HepG2 (cell line): ENCODE results near the gene PGGT1B. TPM values are rescaled to one million over a fixed set of nuclear protein-coding genes. Genes with fewer than 3 reads are reported as not detected.

Experiments used
- GLMP ChIP-seq: sonication (generic); formaldehyde crosslinking; IDR thresholded peaks from 2 replicates; pipeline ENCODE4 v1.9.0; 2021; ENCODE audit warnings: missing genetic modification reagents, mild to moderate bottlenecking, borderline replicate concordance
- GPBP1L1 ChIP-seq: sonication (generic); formaldehyde crosslinking; IDR thresholded peaks from 2 replicates; pipeline ENCODE4 v1.5.0; 2020; ENCODE audit warnings: mild to moderate bottlenecking, missing genetic modification reagents
- MLXIP ChIP-seq: sonication (generic); formaldehyde crosslinking; IDR thresholded peaks from 2 replicates; pipeline ENCODE4 v1.9.0; 2021; ENCODE audit warnings: missing genetic modification reagents, borderline replicate concordance
- RFXANK ChIP-seq: IDR thresholded peaks from 2 replicates; pipeline ENCODE4 v1.6.1; 2016
- SPEN ChIP-seq: sonication (generic); formaldehyde crosslinking; IDR thresholded peaks from 2 replicates; pipeline ENCODE4 v1.5.1; 2020; ENCODE audit warnings: low read depth, mild to moderate bottlenecking, missing genetic modification reagents
- TBL1XR1 ChIP-seq: fragments of 150-350 bp; IDR thresholded peaks from 2 replicates; pipeline ENCODE4 v1.6.1; 2014; ENCODE audit warnings: borderline replicate concordance, low read length; ENCODE audit not compliant: partially characterized antibody
- ZBTB3 ChIP-seq: sonication (generic); formaldehyde crosslinking; IDR thresholded peaks from 2 replicates; pipeline ENCODE4 v1.4.0; 2020; ENCODE audit warnings: low read depth, mild to moderate bottlenecking, moderate library complexity, missing genetic modification reagents, borderline replicate concordance
- polyA plus RNA-seq, 8 experiments: library from polyadenylated mRNA; depleted of rRNA in 3 of 8; stranded (reverse) in 7 of 8; unstranded in 1 of 8; fragments of >200 nt; fragmentation: Illumina TruSeq in 4 of 8; extraction: Trizol in 4 of 8; gene quantifications; 2 replicates each; pipeline versions ENCODE4 v1.2.1 to v1.2.3, GENCODE V29; 2011 to 2016; ENCODE audit warnings: low read depth in 4 of 8, missing spikeins in 1 of 8, mixed read lengths in 1 of 8; ENCODE audit not compliant: insufficient read depth in 1 of 8
- total RNA-seq, 5 experiments: library from RNA; depleted of rRNA; stranded (reverse); fragments of >200 nt; fragmentation: Illumina TruSeq; extraction: Trizol; gene quantifications; 2 replicates each; pipeline ENCODE4 v1.2.3, GENCODE V29; 2016; ENCODE audit warnings: low read depth in 1 of 5

PGGT1B gene
- total and polyA plus RNA-seq, 2 of the 13 experiments (the other 11 are each of a cell fraction or from before 2014, with no cell fraction given): 2.4 to 42.7 TPM

- TF ChIP-seq GPBP1L1 (CRISPR knock-in tag) (no peak), TBL1XR1 (no peak), ZBTB3 (CRISPR knock-in tag) (no peak), RFXANK (no peak), MLXIP (CRISPR knock-in tag) (no peak), SPEN (0 out of 2 replicates have a peak, but pooled peaks have one; percentile 29), GLMP (CRISPR knock-in tag) (no peak)
These were observed 33.7 kb upstream of the PGGT1B start, which contains the start of gene CCDC112 (continued) for GRCh38 chr5:115296124-115297022.
